ENCODE results near the gene UBE2D4. TPM values are rescaled to one million over a fixed set of nuclear protein-coding genes. Genes with fewer than 3 reads are reported as not detected.

The UBE2D4 gene
- total RNA-seq, 1 donor from 2014 or later, result 13.9 TPM

DNA sequence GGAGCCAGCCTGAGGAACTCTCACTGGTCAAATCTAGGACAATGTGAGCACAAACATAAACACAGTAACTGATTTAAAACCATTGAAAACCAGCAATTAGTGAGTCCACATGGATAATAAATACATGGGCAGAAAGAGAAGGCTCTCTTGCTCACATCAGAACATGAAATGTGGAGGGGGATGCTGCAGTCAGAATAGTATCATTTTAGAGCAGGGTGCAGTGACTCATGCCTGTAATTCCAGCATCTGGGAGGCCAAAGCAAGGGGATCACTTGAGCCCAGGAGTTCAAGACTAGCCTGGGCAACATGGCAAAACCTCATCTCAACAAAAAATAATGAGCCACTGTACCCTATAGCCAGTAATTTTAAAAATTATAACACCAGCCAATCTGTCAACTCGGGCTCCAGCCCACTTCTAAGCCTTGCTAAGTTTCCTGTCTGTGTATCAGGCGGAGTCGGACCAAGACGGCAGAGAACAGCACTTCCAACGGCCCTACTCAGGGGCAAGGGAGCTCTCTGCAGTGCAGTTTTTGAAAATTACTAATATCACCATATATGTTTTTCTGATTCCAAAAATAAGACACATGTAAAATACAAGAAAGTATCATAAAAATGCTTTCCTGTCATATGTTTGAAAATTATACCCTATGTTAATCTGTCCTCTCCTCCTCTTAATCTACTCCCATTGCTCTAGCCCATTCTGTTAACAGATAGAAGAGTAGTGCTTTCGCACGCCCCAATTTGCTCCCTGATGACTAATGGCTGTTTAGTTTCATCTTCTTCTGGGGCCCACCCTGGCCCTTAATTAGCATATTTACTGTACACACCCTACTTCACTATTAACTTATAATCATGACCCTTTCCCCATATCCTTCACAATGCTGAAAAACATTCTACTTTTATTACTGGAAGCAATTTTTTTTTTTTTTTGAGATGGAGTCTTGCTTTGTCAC, 37.0 kb upstream of the UBE2D4 start:
- H3K9me3 ChIP-seq (ENCODE audit: insufficient read depth, low read depth, low read length), result no peaks in the 10 kb centered on the region
- H3K4me2 ChIP-seq (ENCODE audit: low read length), result no peak overlapping the region
- H3K4me3 ChIP-seq (ENCODE audit: insufficient read depth, low read depth, low read length), result no peak overlapping the region
- no peak overlapping the region for H3K9ac ChIP-seq (ENCODE audit: low read length)
- H2AFZ ChIP-seq (ENCODE audit: low read depth, low read length), result no peak overlapping the region
- no peak overlapping the region for H3K27ac Mint-ChIP-seq (ENCODE audit: unreplicated experiment)
- no peaks in the 10 kb centered on the region for H3K9me3 Mint-ChIP-seq (ENCODE audit: unreplicated experiment)
- no peaks in the 10 kb centered on the region for H3K27me3 ChIP-seq (ENCODE audit: insufficient read depth, low read length)
- H3K79me2 ChIP-seq (ENCODE audit: insufficient read depth, low read length), result peaks cover 55% of the 10 kb centered on the region
- peaks cover 3% of the 10 kb centered on the region for H3K36me3 Mint-ChIP-seq (ENCODE audit: low read depth, unreplicated experiment)
- H4K20me1 ChIP-seq (ENCODE audit: insufficient read depth, low read length), result peaks cover 45% of the 10 kb centered on the region
- no peak overlapping the region for H3K4me3 Mint-ChIP-seq (ENCODE audit: unreplicated experiment)
- H3K27ac ChIP-seq (ENCODE audit: low read depth, low read length), result no peak overlapping the region
- FAIRE-seq (no peak), DNase-seq (ENCODE audit: low read depth) (no peak)
- H3K4me1 Mint-ChIP-seq (ENCODE audit: low read depth, unreplicated experiment), result peaks cover 22% of the 10 kb centered on the region
- no peaks in the 10 kb centered on the region for H3K4me1 ChIP-seq (ENCODE audit: insufficient read depth, low read length)
- peaks cover 6% of the 10 kb centered on the region for H3K36me3 ChIP-seq (ENCODE audit: insufficient read depth, low read length)
- no peak for TF ChIP-seq EZH2 (IDR thresholded peaks at IDR 0.05; ENCODE audit: insufficient read depth, low read length)
- TF ChIP-seq, protein P1, sequence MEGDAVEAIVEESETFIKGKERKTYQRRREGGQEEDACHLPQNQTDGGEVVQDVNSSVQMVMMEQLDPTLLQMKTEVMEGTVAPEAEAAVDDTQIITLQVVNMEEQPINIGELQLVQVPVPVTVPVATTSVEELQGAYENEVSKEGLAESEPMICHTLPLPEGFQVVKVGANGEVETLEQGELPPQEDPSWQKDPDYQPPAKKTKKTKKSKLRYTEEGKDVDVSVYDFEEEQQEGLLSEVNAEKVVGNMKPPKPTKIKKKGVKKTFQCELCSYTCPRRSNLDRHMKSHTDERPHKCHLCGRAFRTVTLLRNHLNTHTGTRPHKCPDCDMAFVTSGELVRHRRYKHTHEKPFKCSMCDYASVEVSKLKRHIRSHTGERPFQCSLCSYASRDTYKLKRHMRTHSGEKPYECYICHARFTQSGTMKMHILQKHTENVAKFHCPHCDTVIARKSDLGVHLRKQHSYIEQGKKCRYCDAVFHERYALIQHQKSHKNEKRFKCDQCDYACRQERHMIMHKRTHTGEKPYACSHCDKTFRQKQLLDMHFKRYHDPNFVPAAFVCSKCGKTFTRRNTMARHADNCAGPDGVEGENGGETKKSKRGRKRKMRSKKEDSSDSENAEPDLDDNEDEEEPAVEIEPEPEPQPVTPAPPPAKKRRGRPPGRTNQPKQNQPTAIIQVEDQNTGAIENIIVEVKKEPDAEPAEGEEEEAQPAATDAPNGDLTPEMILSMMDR (IDR thresholded peaks at IDR 0.05; ENCODE audit: insufficient read depth, low read depth, low read length), result no peak
- no peaks in the 10 kb centered on the region for H3K27me3 Mint-ChIP-seq (ENCODE audit: low read depth, unreplicated experiment)

DNA sequence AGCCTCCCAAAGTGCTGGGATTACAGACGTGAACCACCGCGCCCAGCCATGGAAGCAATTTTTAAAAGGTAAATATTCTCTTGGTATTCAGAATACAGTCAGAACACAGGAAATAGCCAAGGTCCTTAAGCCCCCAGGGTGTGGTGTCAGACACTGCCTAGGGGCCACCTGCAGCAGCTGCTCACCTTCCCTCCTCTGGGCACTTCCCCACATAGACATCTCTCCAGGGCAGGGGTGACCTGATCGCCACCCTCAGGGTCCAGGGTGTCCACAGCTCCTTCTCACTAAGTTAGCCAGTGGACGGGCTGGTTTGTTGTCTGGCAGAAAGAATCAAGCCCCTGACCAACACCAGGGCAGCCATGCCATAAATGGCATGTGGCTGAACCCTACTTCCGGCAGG, 35.8 kb upstream of the UBE2D4 start:
- peaks cover 2% of the 10 kb centered on the region for H3K36me3 Mint-ChIP-seq (ENCODE audit: low read depth, unreplicated experiment)
- no peaks in the 10 kb centered on the region for H3K9me3 Mint-ChIP-seq (ENCODE audit: unreplicated experiment)
- Histone ChIP-seq H3K4me3 (ENCODE audit: insufficient read depth, low read depth, low read length) (no peak overlapping the region), H3K4me1 (ENCODE audit: insufficient read depth, low read length) (no peaks in the 10 kb centered on the region), H3K9ac (ENCODE audit: low read length) (no peak overlapping the region), H3K79me2 (ENCODE audit: insufficient read depth, low read length) (peaks cover 65% of the 10 kb centered on the region), H4K20me1 (ENCODE audit: insufficient read depth, low read length) (peaks cover 54% of the 10 kb centered on the region), H2AFZ (ENCODE audit: low read depth, low read length) (no peak overlapping the region), H3K4me2 (ENCODE audit: low read length) (no peak overlapping the region), H3K27me3 (ENCODE audit: insufficient read depth, low read length) (no peaks in the 10 kb centered on the region), H3K9me3 (ENCODE audit: insufficient read depth, low read depth, low read length) (no peaks in the 10 kb centered on the region), H3K27ac (ENCODE audit: low read depth, low read length) (no peak overlapping the region), H3K36me3 (ENCODE audit: insufficient read depth, low read length) (peaks cover 4% of the 10 kb centered on the region)
- H3K27ac Mint-ChIP-seq (ENCODE audit: unreplicated experiment), result no peak overlapping the region
- H3K4me3 Mint-ChIP-seq (ENCODE audit: unreplicated experiment), result no peak overlapping the region
- no peak for FAIRE-seq
- no peak for DNase-seq (ENCODE audit: low read depth)
- H3K4me1 Mint-ChIP-seq (ENCODE audit: low read depth, unreplicated experiment), result peaks cover 22% of the 10 kb centered on the region
- H3K27me3 Mint-ChIP-seq (ENCODE audit: low read depth, unreplicated experiment), result no peaks in the 10 kb centered on the region
- TF ChIP-seq, protein P1 (IDR thresholded peaks at IDR 0.05; ENCODE audit: insufficient read depth, low read depth, low read length), result no peak
- no peak for TF ChIP-seq EZH2 (IDR thresholded peaks at IDR 0.05; ENCODE audit: insufficient read depth, low read length)
